Measurements from ENCODE around the gene ZFHX3.
"Not testable (repeated sequence)": the region's sequence is repeated elsewhere in the genome, so short reads cannot be mapped to it uniquely, and the experiment has no call there.

The ZFHX3 gene

DNA sequence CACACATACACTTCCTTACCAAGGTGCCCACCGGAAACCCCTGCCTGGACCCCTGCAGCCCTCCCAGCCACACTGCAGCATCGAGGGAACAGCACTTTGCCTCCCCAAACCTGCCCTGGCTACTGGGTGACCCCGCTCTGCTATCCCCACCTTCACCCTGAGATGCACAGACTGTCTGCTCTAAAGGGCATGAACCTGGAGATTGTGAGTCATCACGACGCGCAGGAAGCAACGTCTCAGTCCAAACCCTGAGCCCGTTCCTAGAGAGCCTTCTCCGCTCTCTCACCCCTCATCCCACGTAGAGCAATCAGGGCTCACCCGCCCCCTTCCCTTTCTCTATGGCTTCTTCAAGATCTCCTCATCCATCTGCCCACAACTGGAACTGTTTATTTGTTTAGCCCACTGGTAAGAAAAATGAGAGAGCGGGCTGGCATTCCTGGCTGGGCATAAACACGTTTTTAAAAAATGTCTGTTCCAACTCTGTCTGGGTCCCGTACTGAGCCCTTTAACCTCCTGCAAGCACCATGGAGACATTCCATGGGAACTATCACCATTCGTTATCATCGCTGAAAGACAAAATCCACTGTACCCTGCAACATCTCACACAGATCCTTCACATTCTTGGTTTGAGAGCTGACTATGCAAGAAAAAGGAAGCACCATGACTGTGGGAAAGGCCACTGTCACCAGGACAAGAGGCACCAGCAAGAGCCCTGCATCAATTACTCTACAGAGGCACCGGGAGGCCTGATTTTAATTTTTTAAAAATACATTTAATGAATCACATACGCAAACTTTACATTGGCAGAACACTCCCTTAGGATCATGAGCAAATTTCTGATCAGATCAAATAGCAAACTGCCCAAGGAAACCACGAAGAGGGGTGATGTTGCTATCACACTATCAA, 28.2 kb downstream of the ZFHX3 start:
- no peak for DNase-seq

DNA sequence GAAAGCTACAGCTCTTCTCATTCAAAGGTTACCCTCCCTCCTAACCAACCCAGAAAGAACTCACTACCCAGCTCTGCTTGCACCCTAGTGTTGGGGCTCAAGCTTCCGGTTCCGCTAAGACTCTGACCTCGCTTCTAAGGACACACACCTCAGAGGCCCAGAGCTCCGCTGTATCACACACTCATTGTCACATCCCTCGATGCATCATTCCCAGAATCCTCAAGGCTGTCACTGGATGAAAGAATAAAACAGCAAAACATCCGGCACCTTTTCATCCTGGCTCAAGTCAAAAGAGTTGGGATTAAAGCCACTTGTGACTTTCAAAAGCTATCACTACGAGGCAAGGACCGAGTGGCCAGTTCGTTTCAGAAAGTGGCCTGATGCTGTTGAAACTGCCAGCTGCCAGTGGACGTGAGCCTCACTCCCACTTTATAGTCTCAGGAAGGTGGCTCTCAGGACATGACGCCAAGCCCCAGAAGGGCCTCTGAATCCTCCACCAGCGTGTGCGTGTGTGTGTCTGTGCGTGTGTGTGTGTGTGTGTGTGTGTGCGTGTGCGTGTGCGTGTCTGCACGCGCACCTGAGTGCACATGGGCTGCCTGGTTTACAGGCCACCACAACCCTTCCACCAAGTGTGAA, 29.0 kb downstream of the ZFHX3 start:
- DNase-seq, result no peak

DNA sequence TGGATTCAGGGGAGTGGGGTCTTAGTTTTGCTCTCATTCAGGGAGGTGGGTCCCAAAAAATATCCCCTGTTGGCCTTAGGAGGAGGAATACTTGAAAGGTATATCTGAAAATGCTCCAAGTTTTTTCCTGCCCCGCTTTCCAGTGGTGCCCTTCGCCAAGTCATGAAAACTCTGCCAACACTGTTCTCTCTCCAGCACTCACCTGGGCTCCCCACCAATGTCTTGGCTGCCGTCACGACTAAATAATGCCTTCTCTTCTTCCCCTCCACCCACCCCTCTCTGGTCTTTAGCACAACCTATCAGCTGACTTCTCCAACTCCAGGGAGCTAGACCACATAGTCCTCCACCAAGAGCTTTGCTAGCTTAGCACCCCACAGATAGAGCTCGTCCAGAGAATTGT, 30.6 kb downstream of the ZFHX3 start:
- no peak for DNase-seq

DNA sequence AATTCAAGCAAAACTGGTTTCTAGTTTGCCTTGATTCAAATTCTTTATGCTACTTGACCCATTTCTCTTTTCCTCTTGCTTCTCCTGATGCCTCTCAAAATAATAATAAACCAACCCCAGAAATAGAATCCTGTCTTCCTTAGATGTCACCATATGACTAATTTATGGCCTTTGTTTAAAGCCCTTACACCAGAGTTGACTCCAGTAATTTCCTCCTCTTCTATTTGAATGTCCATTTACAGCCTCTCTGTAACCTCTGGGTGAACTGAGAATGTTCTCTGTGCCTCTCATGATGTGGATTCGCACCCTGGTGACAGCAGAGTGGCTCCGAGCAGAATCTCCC, 31.5 kb downstream of the ZFHX3 start:
- no peak for DNase-seq

DNA sequence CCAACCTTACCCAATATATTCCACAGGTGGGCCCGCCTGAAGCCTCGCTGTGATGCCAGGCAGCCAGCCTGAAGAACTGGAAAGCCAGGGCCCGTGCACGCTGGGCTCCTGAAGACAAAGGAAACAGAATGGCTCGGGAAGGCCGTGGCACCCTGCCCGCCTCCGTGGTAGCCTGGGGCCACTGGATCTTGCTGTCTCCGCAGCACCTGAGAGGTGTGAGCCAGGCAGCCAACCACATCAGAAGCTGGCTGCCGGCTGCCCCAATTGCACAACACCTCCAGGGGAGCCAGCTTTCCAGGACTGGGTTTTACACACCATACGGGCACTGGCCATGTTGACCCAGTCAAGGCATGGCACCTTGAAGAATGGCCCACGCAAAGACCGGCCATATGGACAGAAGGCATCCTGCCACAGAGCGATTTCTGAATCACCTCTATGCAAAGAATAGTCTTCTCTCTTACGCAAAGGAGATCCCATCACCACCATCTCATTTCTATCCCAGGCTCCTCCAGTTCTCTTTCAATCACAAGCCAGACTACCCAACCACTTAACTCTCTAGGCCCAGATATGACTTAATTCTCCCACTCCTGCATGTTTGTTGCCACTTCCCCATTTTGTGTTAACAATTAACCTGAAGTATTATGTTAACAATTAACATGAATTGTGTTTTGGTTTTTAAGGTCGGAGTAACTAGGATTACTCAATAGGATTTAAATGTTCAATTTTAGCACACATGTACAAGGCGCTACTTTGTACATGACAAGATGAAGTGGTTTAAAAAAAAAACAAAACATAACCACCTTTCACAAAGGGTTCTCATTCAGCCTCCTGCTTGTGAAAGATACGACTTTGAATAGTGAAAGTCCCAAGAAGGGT, 32.1 kb downstream of the ZFHX3 start:
- DNase-seq, result no peak

GRCh38 chr16:73014768-73015167, 33.2 kb downstream of the ZFHX3 start:
- DNase-seq, result no peak

DNA sequence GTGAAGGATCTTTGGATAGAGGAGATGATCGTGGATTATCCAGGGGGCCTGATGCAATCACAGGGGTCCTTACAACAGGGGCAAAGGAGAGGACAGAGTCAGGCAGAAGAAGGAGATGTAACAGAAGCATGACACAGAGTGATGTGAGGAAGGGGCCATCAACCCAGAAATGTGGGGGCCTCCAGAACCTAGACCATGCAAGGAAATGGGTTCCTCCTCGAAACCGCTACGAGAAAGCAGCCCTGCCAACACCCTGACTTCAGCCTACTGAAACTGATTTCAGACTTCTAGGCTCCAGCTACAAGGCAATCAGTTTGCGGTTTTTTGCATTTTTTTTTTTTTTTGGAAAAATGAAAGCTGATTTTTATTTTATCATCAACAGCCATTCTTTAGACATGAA, 34.0 kb downstream of the ZFHX3 start:
- DNase-seq, result no peak

DNA sequence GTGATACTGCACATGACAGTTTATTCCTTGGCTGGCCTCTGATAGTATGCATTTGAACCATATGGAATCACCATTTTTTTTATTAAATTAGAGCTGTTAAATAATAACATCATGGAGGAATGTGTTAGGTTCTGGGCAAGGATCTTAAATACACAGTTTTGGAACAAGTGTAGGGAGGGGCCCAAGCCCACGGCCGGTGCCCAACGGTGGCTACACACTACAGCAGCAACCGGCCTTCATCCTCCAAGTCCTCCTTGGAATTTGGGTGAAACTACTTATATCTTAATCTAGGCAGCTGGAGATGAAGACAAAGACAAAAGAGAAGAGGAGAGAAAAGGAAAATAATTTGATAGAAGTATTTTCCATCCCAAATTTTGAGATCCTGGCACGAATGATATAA, 35.6 kb downstream of the ZFHX3 start:
- no peak for DNase-seq

- DNase-seq, result no peak
Observed at GRCh38 chr16:73011926-73012325, 36.0 kb downstream of the ZFHX3 start.

DNA sequence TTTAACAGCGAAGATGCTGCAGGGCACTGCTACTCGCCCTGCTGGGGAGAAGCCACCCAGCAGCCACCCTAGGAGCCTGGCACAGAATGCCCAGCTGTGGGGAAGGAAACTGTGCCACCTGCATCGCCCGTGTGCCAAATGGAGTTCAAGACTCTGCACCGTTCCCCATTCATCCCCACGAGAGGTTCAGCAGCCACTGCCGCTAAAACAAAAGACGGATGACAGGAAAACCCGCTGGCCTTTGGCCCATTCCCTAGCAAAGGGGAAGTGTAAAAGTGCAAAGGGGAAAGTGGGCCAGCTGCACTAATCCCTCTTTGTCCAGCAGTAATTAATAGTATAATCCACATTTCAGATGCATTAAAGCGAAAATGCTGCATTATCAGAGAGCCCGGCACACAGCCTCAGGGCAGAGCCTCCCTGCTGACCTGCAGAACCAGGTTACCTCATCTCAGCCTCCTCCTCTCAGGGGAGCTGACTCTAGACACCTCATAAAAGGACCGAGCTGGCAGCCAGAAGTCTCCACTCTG, 37.7 kb downstream of the ZFHX3 start:
- no peak for DNase-seq

DNA sequence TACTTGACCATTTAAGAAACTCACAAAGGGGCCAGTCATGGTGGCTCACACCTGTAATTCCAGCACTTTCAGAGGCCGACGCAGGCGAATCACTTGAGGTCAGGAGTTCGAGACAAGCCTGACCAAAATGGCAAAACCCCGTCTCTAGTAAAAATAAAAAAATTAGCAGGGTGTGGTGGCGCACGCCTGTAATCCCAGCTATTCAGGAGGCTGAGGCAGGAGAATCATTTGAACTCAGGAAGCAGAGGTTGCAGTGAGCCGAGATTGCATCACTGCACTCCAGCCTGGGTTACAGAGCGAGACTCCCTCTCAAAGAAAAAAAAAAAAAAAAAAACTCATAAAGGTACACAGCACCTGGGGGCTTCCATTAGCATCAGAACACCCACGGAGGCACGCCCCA, 38.2 kb downstream of the ZFHX3 start:
- not testable (repeated sequence) for DNase-seq

- no peak for DNase-seq
Observed at GRCh38 chr16:73006026-73006425, 41.9 kb downstream of the ZFHX3 start.

- DNase-seq, result no peak
Observed at GRCh38 chr16:73002866-73003265, 45.1 kb downstream of the ZFHX3 start.

- no peak for DNase-seq
Observed at GRCh38 chr16:73000907-73001521, 46.9 kb downstream of the ZFHX3 start.

DNA sequence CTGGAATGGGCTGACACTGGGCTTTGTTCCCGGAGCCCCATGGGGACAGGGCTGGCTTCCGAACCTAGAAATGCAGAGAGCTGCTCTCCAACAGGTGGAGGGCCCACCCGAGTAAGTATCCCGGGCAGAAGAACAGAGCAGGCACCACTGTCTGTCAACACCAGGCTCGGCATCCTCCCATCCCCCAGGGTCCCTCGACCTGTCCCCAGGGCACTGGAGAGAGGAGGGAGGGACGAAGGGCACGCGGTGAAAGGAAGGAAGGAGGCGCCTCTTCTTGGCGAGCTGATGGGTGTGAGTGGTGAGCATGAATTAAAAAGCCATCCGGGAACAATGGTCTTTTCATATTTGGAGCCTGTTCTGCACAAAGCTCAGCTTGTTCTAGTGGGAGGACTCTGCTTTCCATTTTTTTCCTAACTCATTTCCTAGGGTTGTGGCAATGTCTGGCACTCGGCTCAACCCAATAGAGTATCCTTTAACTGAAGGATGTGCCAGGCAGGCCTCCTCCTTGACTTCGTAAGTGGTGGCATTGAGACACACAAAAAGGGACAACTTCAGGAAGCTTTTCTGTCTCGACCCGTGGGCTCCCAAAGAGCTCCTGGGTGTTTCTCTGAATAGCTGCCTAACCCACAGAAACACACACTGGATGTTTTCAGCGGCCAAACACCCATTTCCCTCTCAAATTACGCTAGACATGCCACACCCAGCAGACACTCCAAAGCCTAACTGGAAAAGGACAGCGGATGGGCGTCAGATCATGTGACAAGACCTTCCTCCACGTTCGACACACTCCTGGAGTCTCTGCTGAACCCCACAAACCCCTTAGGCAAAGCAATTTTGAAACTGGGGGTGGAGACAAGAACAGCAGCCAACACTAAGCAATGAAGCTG, 47.7 kb downstream of the ZFHX3 start:
- DNase-seq, result no peak

- no peak for DNase-seq
Observed at GRCh38 chr16:72999541-73000019, 48.3 kb downstream of the ZFHX3 start.

DNA sequence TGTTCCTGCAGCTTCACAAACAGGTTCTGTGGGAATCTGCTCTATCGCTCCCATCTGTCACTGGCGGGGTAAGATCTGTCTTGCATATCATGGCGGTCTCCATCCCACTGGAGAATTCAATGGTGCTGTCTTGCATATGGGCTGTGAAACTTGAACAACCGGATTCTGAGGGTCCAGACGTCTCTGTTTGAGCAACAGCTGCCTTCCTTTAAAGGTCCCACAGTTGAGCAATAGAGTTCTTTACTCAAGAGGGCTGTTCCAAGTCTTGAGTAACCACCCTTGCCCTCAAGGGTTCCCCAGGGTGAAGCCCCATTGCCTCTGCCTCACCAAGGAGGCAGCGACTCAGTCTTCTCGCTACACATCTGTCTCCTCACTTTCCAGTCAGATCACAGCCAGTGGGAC, 50.8 kb downstream of the ZFHX3 start:
- no peak for DNase-seq

DNA sequence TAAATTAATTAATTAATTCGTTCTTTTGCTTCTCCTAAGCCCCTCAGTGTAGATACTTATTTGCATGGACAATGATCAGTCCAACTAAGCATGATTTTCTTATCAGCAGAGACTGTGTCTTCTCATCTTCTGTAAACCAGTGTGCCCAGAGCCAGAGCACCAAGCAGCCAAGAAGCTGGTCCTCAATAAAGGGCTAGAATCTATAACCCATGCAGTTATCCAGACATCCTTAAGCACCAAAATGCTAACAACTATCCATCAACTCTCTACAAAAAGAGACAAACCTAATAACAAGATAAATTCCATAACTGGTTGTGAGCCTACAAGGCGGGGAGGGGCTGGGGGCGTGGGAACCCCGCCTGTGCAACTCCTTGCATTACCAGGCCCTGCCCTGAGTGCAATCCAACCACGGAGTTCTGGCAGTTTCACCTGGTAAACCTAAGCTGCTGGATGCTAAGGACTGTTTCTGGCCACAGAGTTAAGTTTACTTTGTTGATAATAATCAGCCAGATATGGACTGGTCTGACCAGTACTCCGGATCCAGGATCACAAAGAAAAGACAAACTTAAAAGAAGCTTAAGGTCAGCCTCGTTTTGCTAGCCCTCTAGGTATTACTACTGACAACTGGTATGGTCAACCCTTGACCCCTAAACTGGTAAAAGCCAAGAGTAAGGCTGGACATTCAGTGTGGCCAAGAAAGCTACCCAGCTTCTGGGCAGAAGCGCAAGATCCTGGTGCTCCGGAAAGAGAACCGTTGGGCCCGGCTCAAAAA, 51.5 kb downstream of the ZFHX3 start:
- no peak for DNase-seq

- DNase-seq, result not testable (repeated sequence)
Observed at GRCh38 chr16:72995882-72996270, 52.1 kb downstream of the ZFHX3 start.

GRCh38 chr16:72995151-72995881, 52.6 kb downstream of the ZFHX3 start:
- DNase-seq, result no peak
